ENCODE data around the gene AUTS2.
"Not testable (repeated sequence)": the region's sequence is repeated elsewhere in the genome, so short reads cannot be mapped to it uniquely, and the experiment has no call there.

Gene AUTS2

GRCh38 chr7:70787286-70787685 lies 1189.0 kb downstream of the AUTS2 start:
- DNase-seq (ENCODE audit: low read depth) = no peak

- no peak for DNase-seq (ENCODE audit: low read depth)
Observed at GRCh38 chr7:70787771-70788170, 1189.5 kb downstream of the AUTS2 start.

GRCh38 chr7:70788276-70788675 lies 1190.0 kb downstream of the AUTS2 start:
- DNase-seq (ENCODE audit: low read depth) = no peak

GRCh38 chr7:70789481-70790214 lies 1191.4 kb downstream of the AUTS2 start:
- DNase-seq (ENCODE audit: low read depth) = no peak

- DNase-seq (ENCODE audit: low read depth) = no peak
Observed at GRCh38 chr7:70790215-70791073, 1192.2 kb downstream of the AUTS2 start.

- no peak for DNase-seq (ENCODE audit: low read depth)
Observed at GRCh38 chr7:70791341-70791740, 1193.1 kb downstream of the AUTS2 start.

GRCh38 chr7:70793060-70793459 lies 1194.8 kb downstream of the AUTS2 start:
- DNase-seq (ENCODE audit: low read depth) = no peak

- DNase-seq (ENCODE audit: low read depth) = no peak
Observed at GRCh38 chr7:70793821-70794220, 1195.5 kb downstream of the AUTS2 start.

- no peak for DNase-seq (ENCODE audit: low read depth)
Observed at GRCh38 chr7:70794962-70795361, 1196.7 kb downstream of the AUTS2 start.

GRCh38 chr7:70795948-70796347 lies 1197.7 kb downstream of the AUTS2 start:
- no peak for DNase-seq (ENCODE audit: low read depth)

GRCh38 chr7:70797109-70797514 lies 1198.8 kb downstream of the AUTS2 start:
- no peak for DNase-seq (ENCODE audit: low read depth)

- no peak for DNase-seq (ENCODE audit: low read depth)
Observed at GRCh38 chr7:70799841-70800405, 1201.6 kb downstream of the AUTS2 start.

- DNase-seq (ENCODE audit: low read depth) = no peak
Observed at GRCh38 chr7:70805360-70805759, 1207.1 kb downstream of the AUTS2 start.

- DNase-seq (ENCODE audit: low read depth) = no peak
Observed at GRCh38 chr7:70807650-70808049, 1209.4 kb downstream of the AUTS2 start.

GRCh38 chr7:70808876-70809275 lies 1210.6 kb downstream of the AUTS2 start:
- DNase-seq (ENCODE audit: low read depth) = no peak

- DNase-seq (ENCODE audit: low read depth) = no peak
Observed at GRCh38 chr7:70810558-70811139, 1212.4 kb downstream of the AUTS2 start.

GRCh38 chr7:70812511-70812910 lies 1214.2 kb downstream of the AUTS2 start:
- no peak for DNase-seq (ENCODE audit: low read depth)

GRCh38 chr7:70822490-70822889 lies 1224.2 kb downstream of the AUTS2 start:
- DNase-seq (ENCODE audit: low read depth) = not testable (repeated sequence)

- peak; percentile 24 for DNase-seq (ENCODE audit: low read depth)
Observed at GRCh38 chr7:70829221-70830059, 1231.2 kb downstream of the AUTS2 start.

- no peak for DNase-seq (ENCODE audit: low read depth)
Observed at GRCh38 chr7:70830060-70830395, 1231.8 kb downstream of the AUTS2 start.

GRCh38 chr7:70830426-70830825 lies 1232.2 kb downstream of the AUTS2 start:
- no peak for DNase-seq (ENCODE audit: low read depth)

GRCh38 chr7:70833726-70834125 lies 1235.5 kb downstream of the AUTS2 start:
- DNase-seq (ENCODE audit: low read depth) = no peak
